ENCODE measurements around the gene PPP1R3G.

- TF ChIP-seq POLR2AphosphoS5 (IDR thresholded peaks at IDR 0.05; ENCODE audit: low read depth) (no peak), CTCF (IDR thresholded peaks at IDR 0.05; ENCODE audit: insufficient read depth, low read length) (no peak)
Observed at GRCh38 chr6:5099537-5099936, 14.4 kb downstream of the PPP1R3G start.

Measured in HL-60 (cell line).